Measurements from ENCODE around the gene AATF.

AATF gene

GRCh38 chr17:37106049-37106448, 157.3 kb downstream of the AATF start:
- no peak for DNase-seq (ENCODE audit: low read depth, low spot score)
